ENCODE data around the gene ISOC2. TPM values are rescaled to one million over a fixed set of nuclear protein-coding genes. Genes with fewer than 3 reads are reported as not detected.
"Not testable (repeated sequence)": the region's sequence is repeated elsewhere in the genome, so short reads cannot be mapped to it uniquely, and the experiment has no call there.

Gene ISOC2
- total and polyA plus RNA-seq, 12 donors = 18.1 to 181 (median 77.8) TPM

- TF ChIP-seq CTCF (IDR thresholded peaks at IDR 0.05) = no peak
- H3K27ac ChIP-seq = no peak overlapping the region
- intact Hi-C loops (cut with DNase I) = loop anchor here in 1 of 2 donors (5.0 to 10.0 kb wide), 2 partner anchors 38 to 356 kb away; partner anchors contain the start of genes C19orf85, ISOC2 and TNNT1
- H3K27me3 ChIP-seq = no peaks in the 10 kb centered on the region
- no peak for DNase-seq
- no peak overlapping the region for H3K4me3 ChIP-seq
- H3K4me1 ChIP-seq (replicated peaks in 1 of 2) = no peaks in the 10 kb centered on the region
- H3K36me3 ChIP-seq (replicated peaks in 1 of 2) = no peaks in the 10 kb centered on the region
- H3K9me3 ChIP-seq (replicated peaks in 1 of 3) = no peaks in the 10 kb centered on the region
- 93 to 94% (median 94%) methylated on average over 18 to 26 of the region's 26 CpGs for WGBS, 4 donors
These were observed 39.0 kb upstream of the ISOC2 start for GRCh38 chr19:55500368-55500952.

GRCh38 chr19:55498246-55498840 lies 36.9 kb upstream of the ISOC2 start:
- Histone ChIP-seq H3K27me3 (no peaks in the 10 kb centered on the region), H3K9me3 (replicated peaks in 1 of 3) (no peaks in the 10 kb centered on the region), H3K4me1 (replicated peaks in 1 of 2) (no peaks in the 10 kb centered on the region), H3K36me3 (replicated peaks in 1 of 2) (no peaks in the 10 kb centered on the region), H3K4me3 (no peak overlapping the region), H3K27ac (no peak overlapping the region)
- TF ChIP-seq CTCF (IDR thresholded peaks at IDR 0.05) = no peak
- no peak for TF ChIP-seq POLR2A (IDR thresholded peaks at IDR 0.05)
- DNase-seq = no peak
- intact Hi-C loops (cut with DNase I) = no loop called here
- WGBS, 4 donors = 36 to 65% (median 40%) methylated on average over 2 of the region's 2 CpGs

DNA sequence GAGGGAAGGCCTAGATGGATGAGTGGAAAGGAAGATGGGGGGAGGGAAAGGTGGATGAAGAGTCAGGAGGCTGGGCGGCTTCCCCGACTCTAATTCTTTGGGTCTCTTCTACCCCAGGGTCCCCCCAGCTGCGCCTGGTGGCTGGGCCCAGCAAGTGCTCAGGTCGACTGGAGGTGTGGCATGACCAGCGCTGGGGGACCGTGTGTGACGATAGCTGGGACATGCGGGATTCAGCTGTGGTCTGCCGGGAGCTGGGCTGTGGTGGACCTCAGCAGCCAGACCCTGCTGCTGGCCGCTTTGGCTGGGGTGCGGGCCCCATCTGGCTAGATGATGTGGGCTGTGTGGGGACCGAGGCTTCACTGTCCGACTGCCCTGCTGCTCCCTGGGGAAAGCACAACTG lies 36.3 kb upstream of the ISOC2 start:
- Histone ChIP-seq H3K4me1 (replicated peaks in 1 of 2) (no peaks in the 10 kb centered on the region), H3K27me3 (no peaks in the 10 kb centered on the region), H3K36me3 (replicated peaks in 1 of 2) (no peaks in the 10 kb centered on the region), H3K27ac (no peak overlapping the region), H3K4me3 (no peak overlapping the region), H3K9me3 (replicated peaks in 1 of 3) (no peaks in the 10 kb centered on the region)
- TF ChIP-seq POLR2A (IDR thresholded peaks at IDR 0.05) = no peak
- TF ChIP-seq CTCF (IDR thresholded peaks at IDR 0.05) = no peak
- intact Hi-C loops (cut with DNase I) = no loop called here
- no peak for DNase-seq
- 81 to 89% (median 87%) methylated on average over 6 to 13 of the region's 13 CpGs for WGBS, 4 donors

DNA sequence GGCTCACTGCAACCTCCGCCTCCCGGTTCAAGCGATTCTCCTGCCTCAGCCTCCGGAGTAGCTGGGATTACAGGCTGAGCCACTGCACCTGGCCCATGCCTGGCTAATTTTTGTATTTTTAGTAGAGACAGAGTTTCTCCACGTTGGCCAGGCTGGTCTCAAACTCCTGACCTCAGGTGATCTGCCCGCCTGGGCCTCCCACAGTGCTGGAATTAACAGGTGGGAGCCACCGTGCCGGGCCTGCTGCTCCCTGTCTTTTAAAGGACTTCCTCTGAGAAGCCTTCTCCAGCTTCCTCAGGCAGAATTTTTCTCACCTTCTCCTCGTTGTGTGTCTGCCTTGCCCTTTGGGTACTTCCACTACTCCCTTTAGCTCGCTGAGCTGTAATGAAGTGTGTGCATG lies 35.4 kb upstream of the ISOC2 start:
- DNase-seq; H3K4me1 ChIP-seq (replicated peaks in 1 of 2); intact Hi-C loops (cut with DNase I); H3K9me3 ChIP-seq (replicated peaks in 1 of 3); H3K27me3 ChIP-seq; H3K36me3 ChIP-seq (replicated peaks in 1 of 2); H3K4me3 ChIP-seq; H3K27ac ChIP-seq: not testable (repeated sequence)
- 83 to 87% (median 86%) methylated on average over 10 of the region's 10 CpGs for WGBS, 4 donors

Measured in adrenal gland (tissue), 12 donors.